ENCODE measurements around the gene TAB3.

Gene TAB3

GRCh38 chrX:30904632-30905031 lies 15.6 kb upstream of the TAB3 start:
- Histone ChIP-seq H3K9me3 (no peaks in the 10 kb centered on the region), H3K27me3 (no peaks in the 10 kb centered on the region), H3K4me1 (no peaks in the 10 kb centered on the region), H3K4me3 (ENCODE audit: low read depth, low read length) (no peak overlapping the region), H3K36me3 (no peaks in the 10 kb centered on the region)
- DNase-seq, result no peak
- no peak for TF ChIP-seq CTCF (IDR thresholded peaks at IDR 0.05; ENCODE audit: low read depth, low read length)

- Histone ChIP-seq H3K4me1 (no peaks in the 10 kb centered on the region), H3K4me3 (ENCODE audit: low read depth, low read length) (no peak overlapping the region), H3K9me3 (no peaks in the 10 kb centered on the region), H3K36me3 (no peaks in the 10 kb centered on the region), H3K27me3 (no peaks in the 10 kb centered on the region)
- DNase-seq, result no peak
- TF ChIP-seq CTCF (IDR thresholded peaks at IDR 0.05; ENCODE audit: low read depth, low read length), result no peak
These were observed 15.1 kb upstream of the TAB3 start for GRCh38 chrX:30904186-30904585.

- no peaks in the 10 kb centered on the region for H3K36me3 ChIP-seq
- no peaks in the 10 kb centered on the region for H3K27me3 ChIP-seq
- no peak for DNase-seq
- H3K4me1 ChIP-seq, result no peaks in the 10 kb centered on the region
- H3K4me3 ChIP-seq (ENCODE audit: low read depth, low read length), result no peak overlapping the region
- TF ChIP-seq CTCF (IDR thresholded peaks at IDR 0.05; ENCODE audit: low read depth, low read length), result no peak
- no peaks in the 10 kb centered on the region for H3K9me3 ChIP-seq
These were observed 11.2 kb upstream of the TAB3 start for GRCh38 chrX:30900227-30900626.

GRCh38 chrX:30898886-30899285 lies 9.8 kb upstream of the TAB3 start:
- Histone ChIP-seq H3K4me1 (no peaks in the 10 kb centered on the region), H3K36me3 (no peaks in the 10 kb centered on the region), H3K27me3 (no peaks in the 10 kb centered on the region), H3K4me3 (ENCODE audit: low read depth, low read length) (no peak overlapping the region), H3K9me3 (no peaks in the 10 kb centered on the region)
- TF ChIP-seq CTCF (IDR thresholded peaks at IDR 0.05; ENCODE audit: low read depth, low read length), result no peak
- DNase-seq, result no peak

- Histone ChIP-seq H3K36me3 (no peaks in the 10 kb centered on the region), H3K9me3 (no peaks in the 10 kb centered on the region), H3K4me1 (no peaks in the 10 kb centered on the region), H3K4me3 (ENCODE audit: low read depth, low read length) (no peak overlapping the region), H3K27me3 (no peaks in the 10 kb centered on the region)
- DNase-seq, result no peak
- no peak for TF ChIP-seq CTCF (IDR thresholded peaks at IDR 0.05; ENCODE audit: low read depth, low read length)
These were observed 6.3 kb upstream of the TAB3 start for GRCh38 chrX:30895370-30895769.

- Histone ChIP-seq H3K9me3 (no peaks in the 10 kb centered on the region), H3K4me3 (ENCODE audit: low read depth, low read length) (no peak overlapping the region), H3K27me3 (no peaks in the 10 kb centered on the region), H3K4me1 (no peaks in the 10 kb centered on the region), H3K36me3 (no peaks in the 10 kb centered on the region)
- DNase-seq, result no peak
- no peak for TF ChIP-seq CTCF (IDR thresholded peaks at IDR 0.05; ENCODE audit: low read depth, low read length)
These were observed 4.2 kb upstream of the TAB3 start for GRCh38 chrX:30893206-30893605.
